HL-60 (cell line): ENCODE data around the gene SERPINA9.

Experiments
- DNase-seq, 2 experiments: peaks; one replicate each; pipeline ENCODE4 v3.0.0-alpha.2; 2010 to 2020; ENCODE audit warnings: low read depth in 1 of 2, low spot score in 1 of 2
- H3K27ac ChIP-seq: fragments of 250-450 bp; sonication (Bioruptor Pico); replicated peaks from 2 replicates; pipeline ENCODE4 v1.5.1; 2020; ENCODE audit warnings: mild to moderate bottlenecking, moderate library complexity
- H3K27me3 ChIP-seq: fragments of 250-450 bp; sonication (Bioruptor Pico); 2 replicates; pipeline ENCODE4 v1.5.1; 2021; ENCODE audit warnings: mild to moderate bottlenecking, moderate library complexity; ENCODE audit not compliant: insufficient read depth, poor library complexity, severe bottlenecking
- H3K4me3 ChIP-seq: replicated peaks from 2 replicates; pipeline ENCODE4 v1.5.1; 2011; ENCODE audit warnings: mild to moderate bottlenecking, control low read depth, low read length; ENCODE audit not compliant: insufficient read depth
- CTCF ChIP-seq: IDR thresholded peaks from one replicate; pipeline ENCODE4 v1.5.1; 2011; ENCODE audit warnings: low read length, control low read depth, inconsistent platforms; ENCODE audit not compliant: insufficient read depth
- GABPA ChIP-seq: IDR thresholded peaks from 2 replicates; pipeline ENCODE4 v1.6.1; 2012; ENCODE audit warnings: low read depth
- POLR2AphosphoS5 ChIP-seq: IDR thresholded peaks from 2 replicates; pipeline ENCODE4 v1.6.1; 2012; ENCODE audit warnings: low read depth
- REST ChIP-seq: IDR thresholded peaks from 2 replicates; pipeline ENCODE4 v1.6.1; 2012; ENCODE audit warnings: low read depth; ENCODE audit not compliant: insufficient replicate concordance
- SPI1 ChIP-seq: IDR thresholded peaks from 2 replicates; pipeline ENCODE4 v1.6.1; 2012; ENCODE audit warnings: low read depth, mild to moderate bottlenecking, borderline replicate concordance

The SERPINA9 gene

GRCh38 chr14:94486883-94487282 is 10.9 kb upstream of the SERPINA9 start:
- DNase-seq = no peak
- TF ChIP-seq REST (no peak), POLR2AphosphoS5 (no peak), SPI1 (no peak), GABPA (no peak), CTCF (no peak)
- no peak overlapping the region for H3K27ac ChIP-seq

GRCh38 chr14:94485944-94486841 is 10.2 kb upstream of the SERPINA9 start:
- no peak overlapping the region for H3K4me3 ChIP-seq
- no peak overlapping the region for H3K27ac ChIP-seq
- no peaks in the 10 kb centered on the region for H3K27me3 ChIP-seq
- TF ChIP-seq POLR2AphosphoS5 (no peak), CTCF (peak; percentile 99), GABPA (no peak)
- DNase-seq = peak in 1 of 2 experiments; percentile 6

More at GRCh38 chr14:94486883-94487282, 10.9 kb upstream of the SERPINA9 start:
- H3K27me3 ChIP-seq = no peaks in the 10 kb centered on the region
- H3K4me3 ChIP-seq = no peak overlapping the region

GRCh38 chr14:94484481-94484880 is 8.5 kb upstream of the SERPINA9 start:
- no peak for DNase-seq
- Histone ChIP-seq H3K27me3 (no peaks in the 10 kb centered on the region), H3K27ac (no peak overlapping the region), H3K4me3 (no peak overlapping the region)
- TF ChIP-seq POLR2AphosphoS5 (no peak), CTCF (no peak)

GRCh38 chr14:94483729-94484275 is 7.8 kb upstream of the SERPINA9 start:
- TF ChIP-seq POLR2AphosphoS5 = no peak
- TF ChIP-seq SPI1 = no peak
- TF ChIP-seq REST = no peak
- TF ChIP-seq CTCF = no peak
- TF ChIP-seq GABPA = no peak
- H3K27me3 ChIP-seq = no peaks in the 10 kb centered on the region
- no peak overlapping the region for H3K27ac ChIP-seq
- no peak for DNase-seq
- no peak overlapping the region for H3K4me3 ChIP-seq
